Measurements from ENCODE around the gene SLC8B1. TPM values are rescaled to one million over a fixed set of nuclear protein-coding genes. Genes with fewer than 3 reads are reported as not detected.
A peak's percentile ranks its signal among the peaks of the same experiment; 100 is the strongest.

The SLC8B1 gene
- total RNA-seq, 4 donors from 2014 or later = 22.7 to 59.3 (median 41.3) TPM

DNA sequence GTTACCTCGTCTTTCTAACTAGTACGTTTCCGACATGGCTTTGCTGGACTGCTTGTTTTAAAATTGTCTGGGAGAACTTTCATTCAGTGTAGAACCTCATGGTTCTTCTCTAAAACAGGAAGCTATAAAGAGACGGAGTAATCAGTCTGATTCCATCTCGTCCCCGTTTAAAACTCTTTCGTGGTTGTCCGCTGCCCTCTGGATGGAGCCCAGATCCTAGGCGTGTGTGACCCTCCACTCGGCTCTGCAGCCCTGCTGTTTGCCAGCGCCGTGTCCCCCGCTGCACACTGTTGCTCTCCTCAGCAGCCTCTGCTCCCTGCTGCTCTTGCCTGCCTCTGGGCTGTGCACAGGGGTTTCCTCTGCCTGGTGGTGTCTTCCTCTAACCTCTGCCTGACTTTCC is 50.2 kb downstream of the SLC8B1 start:
- ATAC-seq (ENCODE audit: low FRiP score) (no peak), DNase-seq (ENCODE audit: low spot score) (no peak)
- TF ChIP-seq, protein P1, sequence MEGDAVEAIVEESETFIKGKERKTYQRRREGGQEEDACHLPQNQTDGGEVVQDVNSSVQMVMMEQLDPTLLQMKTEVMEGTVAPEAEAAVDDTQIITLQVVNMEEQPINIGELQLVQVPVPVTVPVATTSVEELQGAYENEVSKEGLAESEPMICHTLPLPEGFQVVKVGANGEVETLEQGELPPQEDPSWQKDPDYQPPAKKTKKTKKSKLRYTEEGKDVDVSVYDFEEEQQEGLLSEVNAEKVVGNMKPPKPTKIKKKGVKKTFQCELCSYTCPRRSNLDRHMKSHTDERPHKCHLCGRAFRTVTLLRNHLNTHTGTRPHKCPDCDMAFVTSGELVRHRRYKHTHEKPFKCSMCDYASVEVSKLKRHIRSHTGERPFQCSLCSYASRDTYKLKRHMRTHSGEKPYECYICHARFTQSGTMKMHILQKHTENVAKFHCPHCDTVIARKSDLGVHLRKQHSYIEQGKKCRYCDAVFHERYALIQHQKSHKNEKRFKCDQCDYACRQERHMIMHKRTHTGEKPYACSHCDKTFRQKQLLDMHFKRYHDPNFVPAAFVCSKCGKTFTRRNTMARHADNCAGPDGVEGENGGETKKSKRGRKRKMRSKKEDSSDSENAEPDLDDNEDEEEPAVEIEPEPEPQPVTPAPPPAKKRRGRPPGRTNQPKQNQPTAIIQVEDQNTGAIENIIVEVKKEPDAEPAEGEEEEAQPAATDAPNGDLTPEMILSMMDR (IDR thresholded peaks at IDR 0.05) = no peak

DNA sequence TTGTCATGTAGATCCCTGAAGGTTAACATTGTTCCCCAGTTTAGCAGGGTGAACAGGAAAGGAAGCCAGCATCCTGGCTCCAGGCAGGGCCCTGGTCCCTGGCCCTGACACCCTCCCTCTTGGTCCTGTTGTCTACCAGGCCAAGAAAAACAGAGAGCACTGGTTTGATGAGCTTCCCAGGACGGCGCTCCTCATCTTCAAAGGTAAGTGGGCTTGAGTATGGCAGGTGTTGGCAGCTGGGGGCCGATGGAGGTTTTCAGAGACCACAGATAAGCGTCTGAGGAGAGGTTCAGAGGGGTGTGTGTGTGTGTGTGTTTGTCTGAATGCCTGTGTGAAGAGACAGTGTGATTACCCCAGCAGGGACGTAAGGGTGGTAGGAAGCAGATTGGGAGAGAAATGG is 56.3 kb downstream of the SLC8B1 start:
- DNase-seq (ENCODE audit: low spot score) (no peak), ATAC-seq (ENCODE audit: low FRiP score) (no peak)

DNA sequence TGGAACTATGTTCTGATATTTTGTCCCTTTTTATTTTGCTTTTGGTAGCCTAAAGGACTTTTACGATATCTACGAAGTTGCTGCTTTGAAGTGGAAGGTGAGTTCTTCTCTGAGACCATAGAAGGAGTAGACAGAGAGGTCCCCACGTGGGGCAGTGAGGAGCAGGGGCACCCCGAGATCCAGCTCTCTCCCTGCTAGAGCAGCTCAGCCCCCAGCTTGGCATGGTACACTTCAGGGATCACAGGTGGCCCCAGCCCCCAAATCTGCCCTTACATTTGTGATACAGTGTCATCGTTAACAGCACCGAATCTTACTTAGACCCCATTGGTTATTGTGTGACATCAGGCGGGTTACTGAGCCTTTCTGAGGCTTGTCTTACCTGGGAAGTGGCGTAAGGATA is 56.8 kb downstream of the SLC8B1 start:
- DNase-seq (ENCODE audit: low spot score) (no peak), ATAC-seq (ENCODE audit: low FRiP score) (no peak)
- TF ChIP-seq, protein P1 (IDR thresholded peaks at IDR 0.05) = no peak

More for the DNA sequence above, 56.3 kb downstream of the SLC8B1 start:
- TF ChIP-seq, protein P1 (IDR thresholded peaks at IDR 0.05) = no peak

DNA sequence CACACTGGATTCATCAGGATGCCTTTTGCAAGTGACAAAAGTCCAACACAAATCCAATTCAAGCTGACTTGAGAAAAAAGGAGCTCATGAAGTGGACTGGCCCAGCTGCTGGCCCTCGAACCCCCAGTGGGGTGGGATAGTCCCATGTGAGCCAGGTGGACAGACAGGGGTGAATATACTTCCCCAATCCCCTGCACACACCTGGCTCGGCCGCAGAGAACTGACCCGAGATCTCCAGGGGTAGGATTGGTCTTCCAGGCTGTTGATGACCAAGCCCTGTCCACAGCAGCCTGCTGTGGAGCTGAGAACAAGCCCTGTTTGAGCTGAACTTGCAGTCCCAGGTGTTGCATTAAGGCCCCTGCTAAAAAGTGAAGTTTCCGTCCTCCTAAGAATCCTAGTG is 57.4 kb downstream of the SLC8B1 start:
- ATAC-seq (ENCODE audit: low FRiP score) = no peak
- TF ChIP-seq, protein P1 (IDR thresholded peaks at IDR 0.05) = no peak
- no peak for DNase-seq (ENCODE audit: low spot score)

DNA sequence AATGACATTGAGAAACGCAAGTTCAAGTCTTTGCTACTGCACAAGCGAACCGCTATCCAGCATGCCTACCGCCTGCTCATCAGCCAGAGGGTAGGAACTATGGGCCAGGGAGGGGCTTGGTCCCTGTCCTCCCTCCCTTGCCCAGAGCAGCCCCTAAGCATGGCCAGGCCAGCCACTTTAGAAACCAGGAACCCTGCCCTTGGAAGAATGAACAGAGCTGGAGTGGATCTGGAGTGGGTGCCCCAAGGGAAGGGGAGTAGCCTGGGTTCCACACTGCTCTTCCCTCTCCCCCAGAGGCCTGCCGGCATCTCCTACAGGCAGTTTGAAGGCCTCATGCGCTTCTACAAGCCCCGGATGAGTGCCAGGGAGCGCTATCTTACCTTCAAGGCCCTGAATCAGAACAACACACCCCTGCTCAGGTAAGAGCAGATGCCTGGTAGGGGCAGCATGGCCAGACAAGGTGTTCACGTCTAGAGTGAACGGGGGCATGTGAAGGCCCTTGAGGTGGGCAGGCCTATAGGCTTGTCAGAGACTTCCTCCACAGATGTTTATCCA is 57.9 kb downstream of the SLC8B1 start:
- ATAC-seq (ENCODE audit: low FRiP score) = no peak
- TF ChIP-seq, protein P1 (IDR thresholded peaks at IDR 0.05) = no peak
- no peak for DNase-seq (ENCODE audit: low spot score)

DNA sequence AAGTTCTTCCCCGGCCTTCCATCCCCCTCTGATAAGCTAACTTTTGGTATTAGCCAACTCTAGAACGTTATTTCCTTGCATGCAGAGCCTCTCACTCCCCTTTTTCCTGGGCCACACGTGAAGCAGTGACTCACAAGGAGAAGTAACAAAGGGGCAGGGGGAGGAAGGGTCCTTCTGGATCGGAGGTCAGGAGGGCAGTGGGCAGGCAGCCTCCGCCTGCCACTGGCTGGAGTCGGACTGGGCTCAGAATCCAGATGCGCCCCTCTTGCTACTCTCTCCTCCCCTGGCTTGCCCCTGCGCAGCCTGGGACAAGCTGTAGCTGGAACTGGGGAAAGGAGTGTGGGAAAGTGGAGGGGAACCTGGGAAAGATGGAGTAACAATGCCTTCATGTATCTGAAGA is 58.6 kb downstream of the SLC8B1 start:
- ATAC-seq (ENCODE audit: low FRiP score) = peak; percentile 49
- DNase-seq (ENCODE audit: low spot score) = no peak
- TF ChIP-seq, protein P1 (IDR thresholded peaks at IDR 0.05) = no peak

DNA sequence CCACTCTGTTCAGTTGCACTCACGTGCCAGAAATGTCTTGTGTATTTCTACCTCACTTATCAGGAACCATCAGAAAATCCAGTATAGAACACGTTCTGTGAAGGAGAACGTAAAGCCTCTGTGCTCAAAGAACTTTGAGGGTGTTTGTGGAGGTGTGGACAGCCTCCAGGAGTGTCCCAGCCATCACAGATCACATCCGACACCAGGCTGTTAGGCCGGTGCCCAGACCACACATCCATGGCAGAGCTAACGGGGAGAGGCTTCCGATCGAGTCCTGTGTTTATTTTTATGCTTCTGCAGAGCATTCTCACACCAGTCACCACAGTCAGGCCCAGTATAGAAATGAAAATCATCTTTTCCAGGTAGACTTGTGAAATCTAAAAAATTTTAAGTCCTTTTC is 60.1 kb downstream of the SLC8B1 start:
- ATAC-seq (ENCODE audit: low FRiP score) (no peak), DNase-seq (ENCODE audit: low spot score) (no peak)
- TF ChIP-seq, protein P1 (IDR thresholded peaks at IDR 0.05) = no peak
